Breast epithelium (tissue), 4 donors: ENCODE data around the gene MUC2. TPM values are rescaled to one million over a fixed set of nuclear protein-coding genes. Genes with fewer than 3 reads are reported as not detected.

Source experiments
- DNase-seq, 2 donors: peaks; one replicate each; pipeline ENCODE4 v3.0.0-alpha.2; 2019; ENCODE audit warnings: low spot score in 2 of 2
- H3K27ac ChIP-seq, 2 donors: fragments of 200-600 bp; sonication (generic) in 1 of 2; one replicate each; pipeline ENCODE4 v1.5.1; 2016 to 2019; ENCODE audit warnings: mild to moderate bottlenecking in 1 of 2
- H3K27me3 ChIP-seq, 2 donors: fragments of 200-600 bp; sonication (generic) in 1 of 2; one replicate each; pipeline versions ENCODE4 v1.5.1 to v1.6.0; 2017 to 2019; ENCODE audit warnings: control low read depth in 1 of 2, mild to moderate bottlenecking in 1 of 2
- H3K36me3 ChIP-seq: fragments of 200-600 bp; one replicate; pipeline ENCODE4 v1.5.1; 2019
- H3K4me1 ChIP-seq, 2 donors: fragments of 200-600 bp; sonication (generic); one replicate each; pipeline ENCODE4 v1.5.1; 2016 to 2019; ENCODE audit warnings: control low read depth in 1 of 2
- H3K4me3 ChIP-seq, 3 donors: fragments of 200-600 bp; sonication (generic); 1 replicate in 2 of 3; 2 replicates in 1 of 3; pipeline ENCODE4 v1.5.1; 2016 to 2019; ENCODE audit warnings: mild to moderate bottlenecking in 3 of 3, moderate library complexity in 2 of 3
- H3K9me3 ChIP-seq, 2 donors: fragments of 200-600 bp; sonication (generic) in 1 of 2; one replicate each; pipeline ENCODE4 v1.5.1; 2016 to 2019; ENCODE audit warnings: control low read depth in 1 of 2
- CTCF ChIP-seq, 3 donors: fragments of 450-650 bp; IDR thresholded peaks; one replicate each; pipeline ENCODE4 v1.5.1; 2016 to 2017; ENCODE audit warnings: antibody characterized with exemption in 3 of 3, mild to moderate bottlenecking in 3 of 3, moderate library complexity in 3 of 3
- POLR2A ChIP-seq: fragments of 450-650 bp; IDR thresholded peaks from one replicate; pipeline ENCODE4 v1.6.1; 2016; ENCODE audit warnings: antibody characterized with exemption, mild to moderate bottlenecking, moderate library complexity
- POLR2AphosphoS5 ChIP-seq, 3 donors: sonication (generic); formaldehyde crosslinking; IDR thresholded peaks; one replicate each; pipeline ENCODE4 v1.6.1; 2017; ENCODE audit warnings: antibody characterized with exemption in 3 of 3
- intact Hi-C: fragments of 100-400 bp; cut with DNase I; formaldehyde crosslinking; loops from one replicate; pipeline ENCODE4 v1.15.1; 2023; ENCODE audit warnings: low total_unique reads
- total RNA-seq, 3 donors: library from RNA; depleted of rRNA; stranded (reverse); fragments of >200 nt; gene quantifications; one replicate each; pipeline ENCODE4 v1.1.0, GENCODE V29; 2016

The MUC2 gene
- total RNA-seq, 3 donors from 2014 or later: 0.66 TPM; not detected in 2

DNA sequence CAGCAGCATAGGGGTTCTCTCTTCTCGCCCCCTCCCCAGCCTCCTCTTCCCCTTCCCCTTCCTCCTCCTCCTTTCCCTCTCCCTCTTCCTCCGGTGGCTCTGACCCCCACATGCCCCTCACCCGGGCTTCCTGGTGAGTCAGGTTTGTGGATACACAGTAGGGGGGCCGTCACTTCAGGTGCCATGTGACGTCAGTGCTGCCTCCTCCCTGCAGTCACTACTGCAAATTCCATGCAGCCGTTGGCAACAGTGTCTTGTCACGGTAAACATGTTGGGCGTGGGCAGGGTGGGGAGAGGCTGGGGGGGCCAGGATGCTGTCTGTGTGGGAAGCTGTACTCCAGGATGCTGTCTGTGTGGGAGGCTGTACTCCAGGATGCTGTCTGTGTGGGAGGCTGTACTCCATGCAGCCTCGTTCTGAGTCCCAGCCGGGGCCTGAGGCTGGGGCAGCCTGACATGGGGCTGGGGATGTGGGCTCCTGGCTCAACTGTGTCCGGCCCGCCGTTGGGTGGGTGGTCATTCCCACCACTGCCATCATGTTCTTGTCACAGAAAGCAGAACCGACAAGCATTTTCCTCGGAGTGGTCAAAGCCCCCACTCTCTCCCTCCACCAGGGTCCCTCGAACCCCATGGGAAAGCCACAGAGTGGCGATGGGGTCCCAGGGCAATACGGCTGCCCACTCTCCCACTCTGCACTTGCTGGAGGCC lies 2.4 kb upstream of the MUC2 start:
- H3K9me3 ChIP-seq: no peaks in the 10 kb centered on the region
- TF ChIP-seq POLR2AphosphoS5 (IDR thresholded peaks at IDR 0.05) (no peak), CTCF (IDR thresholded peaks at IDR 0.05) (no peak), POLR2A (no peak)
- peaks cover 0 to 6% of the 10 kb centered on the region in 2 donors for H3K27me3 ChIP-seq
- intact Hi-C loops: no loop called here
- no peak overlapping the region for H3K4me3 ChIP-seq
- H3K27ac ChIP-seq: no peak overlapping the region
- H3K36me3 ChIP-seq: no peaks in the 10 kb centered on the region
- peaks cover 0 to 8% of the 10 kb centered on the region in 2 donors for H3K4me1 ChIP-seq
- peak in 1 of 2 donors; percentile 51 for DNase-seq

DNA sequence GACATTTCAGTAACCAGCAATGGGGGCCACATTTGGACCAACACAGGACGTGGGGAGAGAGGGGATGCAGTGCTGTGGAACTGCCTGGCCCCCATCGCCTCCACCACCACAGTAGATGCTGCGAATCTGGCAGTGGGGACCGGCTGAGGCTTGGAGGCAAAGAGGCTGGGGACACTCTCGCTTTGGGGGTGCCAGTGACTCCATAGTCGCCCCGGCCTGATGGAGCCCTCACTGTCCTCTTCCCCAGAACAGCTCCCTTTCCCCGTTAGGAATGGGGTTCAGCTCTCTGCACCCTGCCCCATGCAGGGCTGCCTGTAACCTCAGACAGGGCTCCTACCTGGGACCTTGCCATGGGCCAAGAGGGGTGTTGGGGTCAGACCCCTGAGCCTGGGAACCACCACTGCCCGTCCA lies 1.8 kb upstream of the MUC2 start:
- no peak for DNase-seq
- no peak overlapping the region for H3K4me3 ChIP-seq
- TF ChIP-seq POLR2A (no peak), POLR2AphosphoS5 (IDR thresholded peaks at IDR 0.05) (no peak), CTCF (IDR thresholded peaks at IDR 0.05) (no peak)
- H3K27me3 ChIP-seq: peaks cover 0 to 11% of the 10 kb centered on the region in 2 donors
- no peak overlapping the region for H3K27ac ChIP-seq
- no peaks in the 10 kb centered on the region for H3K9me3 ChIP-seq
- H3K36me3 ChIP-seq: no peaks in the 10 kb centered on the region
- H3K4me1 ChIP-seq: peaks cover 0 to 8% of the 10 kb centered on the region in 2 donors
- intact Hi-C loops: no loop called here

- Histone ChIP-seq H3K9me3 (no peaks in the 10 kb centered on the region), H3K36me3 (no peaks in the 10 kb centered on the region), H3K4me1 (peaks cover 0 to 8% of the 10 kb centered on the region in 2 donors), H3K27ac (no peak overlapping the region), H3K4me3 (no peak overlapping the region), H3K27me3 (peaks cover 0 to 13% of the 10 kb centered on the region in 2 donors)
- peak; percentile 66 to 75 for DNase-seq
- intact Hi-C loops: no loop called here
- TF ChIP-seq POLR2A: no peak
- peak in 1 of 3 donors; percentile 31 for TF ChIP-seq POLR2AphosphoS5 (IDR thresholded peaks at IDR 0.05)
Observed at GRCh38 chr11:1073261-1073724, 1.4 kb upstream of the MUC2 start.

GRCh38 chr11:1073851-1074243 lies 827 bp upstream of the MUC2 start:
- Histone ChIP-seq H3K27ac (no peak overlapping the region), H3K4me1 (peaks cover 0 to 8% of the 10 kb centered on the region in 2 donors), H3K27me3 (peaks cover 0 to 13% of the 10 kb centered on the region in 2 donors), H3K9me3 (no peaks in the 10 kb centered on the region), H3K4me3 (no peak overlapping the region), H3K36me3 (no peaks in the 10 kb centered on the region)
- DNase-seq: peak in 1 of 2 donors; percentile 43
- intact Hi-C loops: no loop called here
- TF ChIP-seq CTCF (IDR thresholded peaks at IDR 0.05): no peak
- TF ChIP-seq POLR2AphosphoS5 (IDR thresholded peaks at IDR 0.05): no peak
- TF ChIP-seq POLR2A: no peak

DNA sequence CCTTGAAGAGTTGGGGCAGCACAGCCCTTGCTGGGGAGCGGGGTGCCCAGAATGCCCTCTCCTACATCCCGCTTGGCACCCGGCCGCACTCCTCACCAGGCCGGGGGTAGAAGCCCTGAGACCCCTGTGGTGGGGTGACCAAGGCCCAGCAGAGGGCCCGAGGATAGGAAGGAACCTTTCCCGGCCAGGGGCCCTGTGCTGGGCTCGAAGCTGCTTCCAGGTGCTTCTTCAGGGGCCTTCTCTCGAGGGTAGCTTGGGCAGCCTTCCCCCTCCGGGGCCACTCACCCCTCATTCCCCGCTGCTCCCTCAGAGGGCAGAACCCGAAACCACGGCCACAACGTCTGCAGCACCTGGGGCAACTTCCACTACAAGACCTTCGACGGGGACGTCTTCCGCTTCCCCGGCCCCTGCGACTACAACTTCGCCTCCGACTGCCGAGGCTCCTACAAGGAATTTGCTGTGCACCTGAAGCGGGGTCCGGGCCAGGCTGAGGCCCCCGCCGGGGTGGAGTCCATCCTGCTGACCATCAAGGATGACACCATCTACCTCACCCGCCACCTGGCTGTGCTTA lies 752 bp downstream of the MUC2 start:
- peaks cover 0 to 13% of the 10 kb centered on the region in 2 donors for H3K27me3 ChIP-seq
- intact Hi-C loops: no loop called here
- H3K36me3 ChIP-seq: no peaks in the 10 kb centered on the region
- no peak overlapping the region for H3K27ac ChIP-seq
- H3K9me3 ChIP-seq: no peaks in the 10 kb centered on the region
- no peak for TF ChIP-seq POLR2AphosphoS5 (IDR thresholded peaks at IDR 0.05)
- TF ChIP-seq POLR2A: no peak
- TF ChIP-seq CTCF (IDR thresholded peaks at IDR 0.05): no peak
- no peak overlapping the region for H3K4me3 ChIP-seq
- peaks cover 0 to 8% of the 10 kb centered on the region in 2 donors for H3K4me1 ChIP-seq
- DNase-seq: peak in 1 of 2 donors; percentile 50
